GM12878 (cell line): ENCODE results near the gene RNU1-3.
"Not testable (repeated sequence)": the region's sequence is repeated elsewhere in the genome, so short reads cannot be mapped to it uniquely, and the experiment has no call there.

ENCODE experiments used
- EZH2 ChIP-seq: IDR thresholded peaks from 2 replicates; pipeline ENCODE4 v1.6.1; 2012; ENCODE audit warnings: low read depth, mild to moderate bottlenecking, control low read depth, inconsistent platforms, low read length, borderline replicate concordance; ENCODE audit not compliant: control insufficient read depth
- JUND ChIP-seq: IDR thresholded peaks from 2 replicates; pipeline ENCODE4 v1.6.1; 2012; ENCODE audit warnings: low read depth, mild to moderate bottlenecking, low read length, improper control_type of control experiment, moderate library complexity
- MYC ChIP-seq: IDR thresholded peaks from 2 replicates; pipeline ENCODE4 v1.6.1; 2011; ENCODE audit warnings: mild to moderate bottlenecking, low read length, moderate library complexity, inconsistent platforms; ENCODE audit not compliant: insufficient read depth, insufficient replicate concordance, insufficient read length, severe bottlenecking
- NRF1 ChIP-seq: conservative IDR thresholded peaks from 2 replicates; pipeline ENCODE4 v1.6.1; 2011; ENCODE audit warnings: mild to moderate bottlenecking, low read depth, low read length, improper control_type of control experiment
- POLR2A ChIP-seq: IDR thresholded peaks from 2 replicates; pipeline ENCODE4 v1.6.1; 2011; ENCODE audit warnings: low read depth, mild to moderate bottlenecking, low read length

GRCh38 chr1:16692283-16692682, 25.5 kb upstream of the RNU1-3 start:
- TF ChIP-seq MYC, JUND, NRF1, EZH2, POLR2A: not testable (repeated sequence)
